ENCODE data around the gene TRPV4.
A peak's percentile ranks its signal among the peaks of the same experiment; 100 is the strongest.

TRPV4 gene

GRCh38 chr12:109770861-109771670, 62.1 kb downstream of the TRPV4 start:
- no peak overlapping the region for H3K9ac ChIP-seq (ENCODE audit: low read length)
- H3K9me3 ChIP-seq (ENCODE audit: control insufficient read depth, low read length) = no peaks in the 10 kb centered on the region
- peaks cover 33% of the 10 kb centered on the region for H3K27me3 ChIP-seq (replicated peaks; ENCODE audit: control insufficient read depth, insufficient read depth, low read length)
- no peak for DNase-seq (ENCODE audit: low read depth)
- peaks cover 10% of the 10 kb centered on the region for H3K4me1 ChIP-seq (ENCODE audit: control insufficient read depth, insufficient read depth, low read length)
- H3K4me3 ChIP-seq (ENCODE audit: low read length) = no peak overlapping the region
- H3K36me3 ChIP-seq (ENCODE audit: control insufficient read depth, insufficient read depth, low read length, severe bottlenecking) = no peaks in the 10 kb centered on the region

GRCh38 chr12:109770104-109770860, 62.9 kb downstream of the TRPV4 start:
- no peak overlapping the region for H3K9ac ChIP-seq (ENCODE audit: low read length)
- peaks cover 33% of the 10 kb centered on the region for H3K27me3 ChIP-seq (replicated peaks; ENCODE audit: control insufficient read depth, insufficient read depth, low read length)
- DNase-seq (ENCODE audit: low read depth) = no peak
- no peaks in the 10 kb centered on the region for H3K9me3 ChIP-seq (ENCODE audit: control insufficient read depth, low read length)
- H3K4me3 ChIP-seq (ENCODE audit: low read length) = no peak overlapping the region
- H3K36me3 ChIP-seq (ENCODE audit: control insufficient read depth, insufficient read depth, low read length, severe bottlenecking) = no peaks in the 10 kb centered on the region
- H3K4me1 ChIP-seq (ENCODE audit: control insufficient read depth, insufficient read depth, low read length) = peaks cover 10% of the 10 kb centered on the region

DNA sequence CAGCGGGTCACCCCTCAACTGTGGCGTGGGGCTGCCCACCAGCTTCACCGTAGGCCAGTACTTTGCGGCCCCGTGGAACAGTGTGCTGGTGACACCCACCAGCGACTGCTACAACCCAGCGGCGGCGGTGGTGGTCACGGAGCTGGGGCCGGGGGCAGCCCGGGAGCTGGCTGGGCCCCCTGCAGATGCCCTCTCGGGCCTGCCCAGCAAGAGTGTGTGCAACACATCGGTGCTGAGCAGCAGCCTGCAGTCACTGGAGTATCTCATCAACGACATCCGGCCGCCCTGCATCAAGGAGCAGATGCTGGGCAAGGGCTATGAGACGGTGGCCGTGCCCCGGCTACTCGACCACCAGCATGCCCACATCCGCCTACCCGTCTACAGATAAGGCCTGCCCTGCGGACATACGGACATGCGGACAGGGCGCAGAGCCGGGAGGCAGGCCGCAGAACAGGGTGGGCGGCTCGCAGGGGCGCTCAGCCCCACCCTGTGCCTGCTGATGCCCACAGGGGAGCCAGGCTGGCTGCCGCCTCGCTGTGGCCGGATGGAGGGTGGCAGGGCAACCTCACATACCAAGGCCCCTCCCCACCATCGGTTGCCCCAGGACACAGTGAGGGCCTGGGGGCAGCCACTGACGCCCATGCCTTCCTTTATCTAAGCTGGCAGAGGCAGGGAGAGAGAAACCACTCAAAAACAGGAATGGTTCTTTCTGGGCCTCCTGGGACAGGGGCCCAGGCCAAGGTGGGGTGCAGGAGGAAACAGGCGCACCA, 64.1 kb downstream of the TRPV4 start:
- H3K27me3 ChIP-seq (replicated peaks; ENCODE audit: control insufficient read depth, insufficient read depth, low read length) = peaks cover 22% of the 10 kb centered on the region
- H3K36me3 ChIP-seq (ENCODE audit: control insufficient read depth, insufficient read depth, low read length, severe bottlenecking) = no peaks in the 10 kb centered on the region
- no peak for DNase-seq (ENCODE audit: low read depth)
- H3K9me3 ChIP-seq (ENCODE audit: control insufficient read depth, low read length) = no peaks in the 10 kb centered on the region
- H3K9ac ChIP-seq (ENCODE audit: low read length) = no peak overlapping the region
- H3K4me1 ChIP-seq (ENCODE audit: control insufficient read depth, insufficient read depth, low read length) = peaks cover 10% of the 10 kb centered on the region
- H3K4me3 ChIP-seq (ENCODE audit: low read length) = no peak overlapping the region

DNA sequence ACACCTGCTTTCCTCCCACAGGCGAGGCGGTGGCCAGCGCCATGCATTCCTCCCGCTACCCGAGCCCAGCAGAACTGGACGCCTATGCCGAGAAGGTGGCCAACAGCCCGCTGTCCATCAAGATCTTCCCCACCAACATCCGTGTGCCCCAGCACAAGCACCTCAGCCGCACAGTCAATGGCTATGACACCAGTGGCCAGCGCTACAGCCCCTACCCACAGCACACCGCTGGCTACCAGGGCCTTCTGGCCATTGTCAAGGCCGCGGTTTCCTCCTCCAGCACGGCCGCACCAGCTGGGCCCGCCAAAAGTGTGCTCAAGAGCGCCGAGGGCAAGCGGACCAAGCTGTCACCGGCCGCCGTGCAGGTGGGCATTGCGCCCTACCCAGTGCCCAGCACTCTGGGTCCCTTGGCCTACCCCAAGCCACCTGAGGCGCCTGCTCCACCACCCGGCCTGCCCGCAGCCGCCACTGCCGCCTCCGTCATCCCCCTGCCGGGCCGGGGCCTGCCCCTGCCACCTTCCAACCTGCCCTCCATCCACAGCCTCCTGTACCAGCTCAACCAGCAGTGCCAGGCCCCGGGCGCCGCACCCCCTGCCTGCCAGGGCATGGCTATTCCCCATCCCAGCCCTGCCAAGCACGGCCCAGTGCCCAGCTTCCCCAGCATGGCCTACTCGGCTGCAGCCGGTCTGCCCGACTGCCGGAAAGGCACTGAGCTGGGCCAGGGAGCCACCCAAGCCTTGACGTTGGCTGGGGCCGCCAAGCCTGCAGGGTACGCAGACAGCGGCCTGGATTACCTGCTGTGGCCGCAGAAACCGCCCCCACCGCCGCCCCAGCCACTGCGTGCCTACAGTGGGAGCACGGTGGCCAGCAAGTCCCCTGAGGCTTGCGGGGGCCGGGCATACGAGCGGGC, 65.0 kb downstream of the TRPV4 start:
- Histone ChIP-seq H3K36me3 (ENCODE audit: control insufficient read depth, insufficient read depth, low read length, severe bottlenecking) (no peaks in the 10 kb centered on the region), H3K27me3 (replicated peaks; ENCODE audit: control insufficient read depth, insufficient read depth, low read length) (peaks cover 14% of the 10 kb centered on the region), H3K9me3 (ENCODE audit: control insufficient read depth, low read length) (peaks cover 4% of the 10 kb centered on the region), H3K4me3 (ENCODE audit: low read length) (no peak overlapping the region), H3K9ac (ENCODE audit: low read length) (no peak overlapping the region), H3K4me1 (ENCODE audit: control insufficient read depth, insufficient read depth, low read length) (peaks cover 6% of the 10 kb centered on the region)
- no peak for DNase-seq (ENCODE audit: low read depth)

GRCh38 chr12:109767456-109767855, 65.7 kb downstream of the TRPV4 start:
- Histone ChIP-seq H3K4me1 (ENCODE audit: control insufficient read depth, insufficient read depth, low read length) (no peaks in the 10 kb centered on the region), H3K4me3 (ENCODE audit: low read length) (no peak overlapping the region), H3K9me3 (ENCODE audit: control insufficient read depth, low read length) (peaks cover 7% of the 10 kb centered on the region), H3K27me3 (replicated peaks; ENCODE audit: control insufficient read depth, insufficient read depth, low read length) (peaks cover 14% of the 10 kb centered on the region), H3K9ac (ENCODE audit: low read length) (no peak overlapping the region), H3K36me3 (ENCODE audit: control insufficient read depth, insufficient read depth, low read length, severe bottlenecking) (no peaks in the 10 kb centered on the region)
- DNase-seq (ENCODE audit: low read depth) = no peak

DNA sequence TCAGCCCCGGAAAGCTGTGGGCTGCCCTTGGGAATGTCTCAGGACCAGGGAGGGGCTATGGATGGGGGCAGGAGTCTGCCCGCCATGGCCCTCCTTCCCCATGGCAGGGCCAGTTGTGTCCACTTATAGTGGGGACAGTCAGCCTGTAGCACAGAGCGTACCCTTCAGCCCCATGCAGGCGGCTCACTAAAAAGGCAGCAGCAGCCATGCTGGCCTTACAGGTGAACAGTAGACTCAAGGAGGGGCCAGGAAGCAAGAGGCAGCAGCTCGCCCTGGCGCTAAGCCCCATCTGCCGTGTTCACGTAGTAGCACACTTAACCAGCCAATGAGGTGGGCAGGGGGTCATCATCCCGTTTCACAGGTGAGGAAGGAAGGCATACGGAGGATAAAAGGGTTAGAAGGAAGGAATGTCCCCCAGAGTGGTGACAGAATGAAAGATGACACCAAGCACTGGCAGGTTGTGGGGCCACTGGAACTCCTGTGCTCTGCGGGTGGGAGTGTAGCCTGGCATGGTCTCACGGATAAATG, 66.9 kb downstream of the TRPV4 start:
- Histone ChIP-seq H3K4me1 (ENCODE audit: control insufficient read depth, insufficient read depth, low read length) (no peaks in the 10 kb centered on the region), H3K9ac (ENCODE audit: low read length) (no peak overlapping the region), H3K4me3 (ENCODE audit: low read length) (no peak overlapping the region), H3K36me3 (ENCODE audit: control insufficient read depth, insufficient read depth, low read length, severe bottlenecking) (no peaks in the 10 kb centered on the region), H3K27me3 (replicated peaks; ENCODE audit: control insufficient read depth, insufficient read depth, low read length) (peaks cover 14% of the 10 kb centered on the region), H3K9me3 (ENCODE audit: control insufficient read depth, low read length) (peaks cover 7% of the 10 kb centered on the region)
- no peak for DNase-seq (ENCODE audit: low read depth)

GRCh38 chr12:109765446-109765810, 67.8 kb downstream of the TRPV4 start:
- H3K4me3 ChIP-seq (ENCODE audit: low read length) = no peak overlapping the region
- no peak overlapping the region for H3K9ac ChIP-seq (ENCODE audit: low read length)
- H3K4me1 ChIP-seq (ENCODE audit: control insufficient read depth, insufficient read depth, low read length) = no peaks in the 10 kb centered on the region
- peaks cover 14% of the 10 kb centered on the region for H3K27me3 ChIP-seq (replicated peaks; ENCODE audit: control insufficient read depth, insufficient read depth, low read length)
- no peak for DNase-seq (ENCODE audit: low read depth)
- H3K36me3 ChIP-seq (ENCODE audit: control insufficient read depth, insufficient read depth, low read length, severe bottlenecking) = no peaks in the 10 kb centered on the region
- peaks cover 7% of the 10 kb centered on the region for H3K9me3 ChIP-seq (ENCODE audit: control insufficient read depth, low read length)

DNA sequence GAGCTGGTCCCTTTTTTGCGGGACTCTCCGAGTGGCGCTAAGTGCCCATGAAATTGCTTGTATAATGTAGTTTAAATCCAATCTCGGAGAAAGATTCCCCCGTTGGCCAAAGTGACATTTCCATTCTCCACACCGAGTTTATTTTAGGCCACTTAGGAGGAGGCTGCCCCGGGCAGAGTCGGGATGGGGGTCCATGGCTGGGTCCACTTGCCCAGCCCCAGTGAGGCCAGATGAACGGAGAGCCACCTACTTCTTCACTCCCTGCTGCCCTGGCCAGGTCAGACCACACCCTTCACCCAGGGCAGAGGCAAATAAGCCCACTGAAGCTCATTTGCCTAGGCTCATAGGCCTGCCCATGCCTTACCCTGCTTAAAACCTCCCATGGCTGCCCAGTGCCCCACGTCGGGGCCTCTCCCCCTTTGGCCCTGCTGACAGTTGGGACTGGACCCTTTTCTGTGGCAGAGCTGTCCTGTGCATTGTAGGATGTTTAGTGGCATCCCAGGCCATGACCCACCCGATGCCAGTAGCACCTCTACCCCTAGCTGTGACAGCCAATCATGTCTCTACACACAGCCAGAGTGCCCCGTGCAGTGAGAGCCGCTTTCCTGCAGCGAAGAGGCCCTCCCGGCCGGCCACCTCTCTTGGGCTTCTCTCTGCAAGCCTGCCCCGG, 68.3 kb downstream of the TRPV4 start:
- DNase-seq (ENCODE audit: low read depth) = no peak
- peaks cover 14% of the 10 kb centered on the region for H3K27me3 ChIP-seq (replicated peaks; ENCODE audit: control insufficient read depth, insufficient read depth, low read length)
- H3K9ac ChIP-seq (ENCODE audit: low read length) = no peak overlapping the region
- no peak overlapping the region for H3K4me3 ChIP-seq (ENCODE audit: low read length)
- H3K9me3 ChIP-seq (ENCODE audit: control insufficient read depth, low read length) = peaks cover 7% of the 10 kb centered on the region
- no peaks in the 10 kb centered on the region for H3K36me3 ChIP-seq (ENCODE audit: control insufficient read depth, insufficient read depth, low read length, severe bottlenecking)
- no peaks in the 10 kb centered on the region for H3K4me1 ChIP-seq (ENCODE audit: control insufficient read depth, insufficient read depth, low read length)

DNA sequence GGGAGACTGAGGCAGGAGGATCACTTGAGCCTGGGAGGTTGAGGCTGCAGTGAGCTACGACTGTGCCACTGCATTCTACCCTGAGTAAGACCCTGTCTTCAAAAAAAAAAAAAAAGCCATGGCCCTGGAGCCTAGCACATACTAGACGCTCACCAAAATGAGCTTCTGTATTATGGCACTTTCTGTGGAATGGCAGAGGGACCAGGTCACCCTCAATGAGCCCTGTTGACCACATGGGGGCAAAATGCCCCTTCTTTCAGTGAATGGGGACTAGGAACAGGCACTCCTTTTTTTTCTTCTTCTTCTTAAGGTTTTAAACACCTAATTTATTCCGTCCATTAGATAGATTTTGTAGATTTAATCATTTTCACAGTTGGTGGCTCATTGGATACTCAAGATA, 69.1 kb downstream of the TRPV4 start:
- Histone ChIP-seq H3K9me3 (ENCODE audit: control insufficient read depth, low read length) (peaks cover 7% of the 10 kb centered on the region), H3K4me1 (ENCODE audit: control insufficient read depth, insufficient read depth, low read length) (no peaks in the 10 kb centered on the region), H3K4me3 (ENCODE audit: low read length) (no peak overlapping the region), H3K9ac (ENCODE audit: low read length) (no peak overlapping the region), H3K36me3 (ENCODE audit: control insufficient read depth, insufficient read depth, low read length, severe bottlenecking) (no peaks in the 10 kb centered on the region), H3K27me3 (replicated peaks; ENCODE audit: control insufficient read depth, insufficient read depth, low read length) (peaks cover 16% of the 10 kb centered on the region)
- DNase-seq (ENCODE audit: low read depth) = no peak

DNA sequence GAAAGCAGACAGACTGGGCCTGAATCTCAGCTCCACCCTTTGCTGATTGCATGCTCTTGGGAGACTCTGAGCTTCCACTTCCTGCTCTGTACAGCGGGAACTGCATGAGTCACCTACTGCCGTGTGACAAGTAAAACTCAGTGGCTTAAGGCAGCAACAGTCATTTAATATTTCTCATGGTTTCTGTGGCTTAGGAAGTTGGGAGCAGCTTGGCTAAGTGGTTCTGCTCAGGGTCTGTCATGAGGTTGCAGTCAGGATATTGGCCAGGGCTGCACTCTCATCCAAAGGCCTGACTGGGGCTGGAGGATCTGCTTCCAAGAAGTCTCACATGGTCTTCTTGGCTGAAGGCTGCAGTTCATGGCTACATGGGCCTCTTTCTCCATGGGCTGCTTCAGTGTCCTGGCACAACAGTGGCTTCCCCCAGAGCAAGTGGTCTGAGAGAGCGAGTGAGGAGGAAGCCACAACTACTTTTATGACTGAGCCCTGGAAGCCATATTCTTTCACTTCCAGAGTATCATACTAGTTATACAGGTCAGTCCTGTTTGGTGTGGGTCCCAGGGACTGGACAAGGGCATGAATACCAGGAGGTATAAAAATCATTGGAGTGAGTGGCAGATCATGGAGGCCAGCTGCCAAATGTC, 69.9 kb downstream of the TRPV4 start:
- H3K36me3 ChIP-seq (ENCODE audit: control insufficient read depth, insufficient read depth, low read length, severe bottlenecking) = no peaks in the 10 kb centered on the region
- DNase-seq (ENCODE audit: low read depth) = peak; percentile 3
- H3K27me3 ChIP-seq (replicated peaks; ENCODE audit: control insufficient read depth, insufficient read depth, low read length) = peaks cover 24% of the 10 kb centered on the region
- peaks cover 7% of the 10 kb centered on the region for H3K9me3 ChIP-seq (ENCODE audit: control insufficient read depth, low read length)
- H3K4me1 ChIP-seq (ENCODE audit: control insufficient read depth, insufficient read depth, low read length) = no peaks in the 10 kb centered on the region
- no peak overlapping the region for H3K9ac ChIP-seq (ENCODE audit: low read length)
- no peak overlapping the region for H3K4me3 ChIP-seq (ENCODE audit: low read length)

Measured in adipocyte (in vitro differentiated cells).